Prostate gland (tissue), 2 donors: Measurements from ENCODE around the gene FYB2.

ENCODE experiments used
- CTCF ChIP-seq, 4 experiments: fragments of 200-600 bp in 2 of 4; fragments of 450-650 bp in 2 of 4; sonication (generic) in 2 of 4; IDR thresholded peaks; 1 replicate in 3 of 4; 2 replicates in 1 of 4; pipeline ENCODE4 v1.5.1; 2016 to 2019; ENCODE audit warnings: antibody characterized with exemption in 4 of 4, mild to moderate bottlenecking in 2 of 4, moderate library complexity in 2 of 4
- POLR2AphosphoS5 ChIP-seq: sonication (generic); formaldehyde crosslinking; IDR thresholded peaks from one replicate; pipeline ENCODE4 v1.6.1; 2017; ENCODE audit warnings: antibody characterized with exemption

- TF ChIP-seq POLR2AphosphoS5 (no peak), CTCF (IDR thresholded peaks at IDR 0.05) (no peak)
Measured at GRCh38 chr1:56843544-56843943, 24.3 kb upstream of the FYB2 start.
